Esophagus muscularis mucosa (tissue), 3 donors: ENCODE data around the gene TSC22D2.

Experiments
- CTCF ChIP-seq, 3 experiments: fragments of 200-600 bp in 2 of 3; fragments of 450-650 bp in 1 of 3; sonication (generic) in 2 of 3; IDR thresholded peaks; one replicate each; pipeline ENCODE4 v1.5.1; 2017 to 2019; ENCODE audit warnings: antibody characterized with exemption in 3 of 3, mild to moderate bottlenecking in 2 of 3, moderate library complexity in 1 of 3
- POLR2A ChIP-seq: fragments of 450-650 bp; IDR thresholded peaks from one replicate; pipeline ENCODE4 v1.6.1; 2017; ENCODE audit warnings: antibody characterized with exemption, moderate library complexity, mild to moderate bottlenecking, low read depth

- no peak for TF ChIP-seq CTCF (IDR thresholded peaks at IDR 0.05)
- TF ChIP-seq POLR2A: no peak
Observed at GRCh38 chr3:150422907-150423306, 14.8 kb downstream of the TSC22D2 start.
